ENCODE data around the gene LILRA2.

DNA sequence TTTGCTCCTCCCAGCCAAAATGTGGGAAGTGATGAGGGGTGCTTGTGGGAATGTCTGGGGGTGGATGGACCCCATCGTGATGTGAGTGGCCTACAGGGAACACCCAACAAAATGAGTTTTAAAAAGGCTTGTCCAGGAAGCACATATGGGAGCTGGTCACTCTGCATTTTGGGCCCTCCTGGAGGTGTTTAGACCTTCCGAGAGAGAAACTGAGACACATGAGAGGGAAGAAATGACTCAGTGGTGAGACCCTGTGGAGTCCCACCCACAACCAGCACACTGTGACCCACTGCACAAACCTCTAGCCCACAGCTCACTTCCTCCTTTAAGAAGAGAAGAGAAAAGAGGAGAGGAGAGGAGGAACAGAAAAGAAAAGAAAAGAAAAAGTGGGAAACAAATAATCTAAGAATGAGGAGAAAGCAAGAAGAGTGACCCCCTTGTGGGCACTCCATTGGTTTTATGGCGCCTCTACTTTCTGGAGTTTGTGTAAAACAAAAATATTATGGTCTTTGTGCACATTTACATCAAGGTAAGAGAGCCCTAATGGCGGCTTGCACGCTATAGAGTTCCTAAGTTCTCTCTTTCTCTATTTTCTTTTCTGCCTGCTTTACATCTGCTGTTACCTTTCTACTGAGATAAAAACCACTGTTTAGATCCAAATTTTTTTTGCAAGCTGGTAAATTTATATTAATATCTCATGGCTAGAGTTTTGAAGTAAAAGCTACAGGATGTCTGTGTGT, 43.4 kb downstream of the LILRA2 start:
- TF ChIP-seq, protein P1, sequence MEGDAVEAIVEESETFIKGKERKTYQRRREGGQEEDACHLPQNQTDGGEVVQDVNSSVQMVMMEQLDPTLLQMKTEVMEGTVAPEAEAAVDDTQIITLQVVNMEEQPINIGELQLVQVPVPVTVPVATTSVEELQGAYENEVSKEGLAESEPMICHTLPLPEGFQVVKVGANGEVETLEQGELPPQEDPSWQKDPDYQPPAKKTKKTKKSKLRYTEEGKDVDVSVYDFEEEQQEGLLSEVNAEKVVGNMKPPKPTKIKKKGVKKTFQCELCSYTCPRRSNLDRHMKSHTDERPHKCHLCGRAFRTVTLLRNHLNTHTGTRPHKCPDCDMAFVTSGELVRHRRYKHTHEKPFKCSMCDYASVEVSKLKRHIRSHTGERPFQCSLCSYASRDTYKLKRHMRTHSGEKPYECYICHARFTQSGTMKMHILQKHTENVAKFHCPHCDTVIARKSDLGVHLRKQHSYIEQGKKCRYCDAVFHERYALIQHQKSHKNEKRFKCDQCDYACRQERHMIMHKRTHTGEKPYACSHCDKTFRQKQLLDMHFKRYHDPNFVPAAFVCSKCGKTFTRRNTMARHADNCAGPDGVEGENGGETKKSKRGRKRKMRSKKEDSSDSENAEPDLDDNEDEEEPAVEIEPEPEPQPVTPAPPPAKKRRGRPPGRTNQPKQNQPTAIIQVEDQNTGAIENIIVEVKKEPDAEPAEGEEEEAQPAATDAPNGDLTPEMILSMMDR (IDR thresholded peaks at IDR 0.05): no peak
- TF ChIP-seq GTF2I (CRISPR knock-in tag; conservative IDR thresholded peaks at IDR 0.05) (no peak), ZNF317 (CRISPR knock-in tag; IDR thresholded peaks at IDR 0.05; ENCODE audit: borderline replicate concordance, low read depth) (no peak), SP1 (CRISPR knock-in tag; conservative IDR thresholded peaks at IDR 0.05) (no peak), FOXK1 (CRISPR knock-in tag; IDR thresholded peaks at IDR 0.05) (no peak), CBFB (CRISPR knock-in tag; IDR thresholded peaks at IDR 0.05; ENCODE audit: low read depth) (no peak), NR3C1 (CRISPR knock-in tag; conservative IDR thresholded peaks at IDR 0.05; ENCODE audit: low read depth) (no peak)
- TF ChIP-seq, protein P2, sequence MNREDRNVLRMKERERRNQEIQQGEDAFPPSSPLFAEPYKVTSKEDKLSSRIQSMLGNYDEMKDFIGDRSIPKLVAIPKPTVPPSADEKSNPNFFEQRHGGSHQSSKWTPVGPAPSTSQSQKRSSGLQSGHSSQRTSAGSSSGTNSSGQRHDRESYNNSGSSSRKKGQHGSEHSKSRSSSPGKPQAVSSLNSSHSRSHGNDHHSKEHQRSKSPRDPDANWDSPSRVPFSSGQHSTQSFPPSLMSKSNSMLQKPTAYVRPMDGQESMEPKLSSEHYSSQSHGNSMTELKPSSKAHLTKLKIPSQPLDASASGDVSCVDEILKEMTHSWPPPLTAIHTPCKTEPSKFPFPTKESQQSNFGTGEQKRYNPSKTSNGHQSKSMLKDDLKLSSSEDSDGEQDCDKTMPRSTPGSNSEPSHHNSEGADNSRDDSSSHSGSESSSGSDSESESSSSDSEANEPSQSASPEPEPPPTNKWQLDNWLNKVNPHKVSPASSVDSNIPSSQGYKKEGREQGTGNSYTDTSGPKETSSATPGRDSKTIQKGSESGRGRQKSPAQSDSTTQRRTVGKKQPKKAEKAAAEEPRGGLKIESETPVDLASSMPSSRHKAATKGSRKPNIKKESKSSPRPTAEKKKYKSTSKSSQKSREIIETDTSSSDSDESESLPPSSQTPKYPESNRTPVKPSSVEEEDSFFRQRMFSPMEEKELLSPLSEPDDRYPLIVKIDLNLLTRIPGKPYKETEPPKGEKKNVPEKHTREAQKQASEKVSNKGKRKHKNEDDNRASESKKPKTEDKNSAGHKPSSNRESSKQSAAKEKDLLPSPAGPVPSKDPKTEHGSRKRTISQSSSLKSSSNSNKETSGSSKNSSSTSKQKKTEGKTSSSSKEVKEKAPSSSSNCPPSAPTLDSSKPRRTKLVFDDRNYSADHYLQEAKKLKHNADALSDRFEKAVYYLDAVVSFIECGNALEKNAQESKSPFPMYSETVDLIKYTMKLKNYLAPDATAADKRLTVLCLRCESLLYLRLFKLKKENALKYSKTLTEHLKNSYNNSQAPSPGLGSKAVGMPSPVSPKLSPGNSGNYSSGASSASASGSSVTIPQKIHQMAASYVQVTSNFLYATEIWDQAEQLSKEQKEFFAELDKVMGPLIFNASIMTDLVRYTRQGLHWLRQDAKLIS (CRISPR knock-in tag; IDR thresholded peaks at IDR 0.05; ENCODE audit: borderline replicate concordance): no peak

All from WTC11 (cell line).